Karpas-422 (cell line): ENCODE results near the gene CERT1. TPM values are rescaled to one million over a fixed set of nuclear protein-coding genes. Genes with fewer than 3 reads are reported as not detected.

ENCODE experiments used
- small RNA-seq: library from RNA; depleted of rRNA; stranded (forward); fragments of <200 nt; gene quantifications from one replicate; pipeline ENCODE3, GENCODE V24; 2014
- total RNA-seq: library from RNA; depleted of rRNA; stranded (reverse); fragments of >200 nt; shearing (Covaris generic); gene quantifications from 2 replicates; pipeline ENCODE4 v1.2.3, GENCODE V29; 2014; ENCODE audit warnings: low replicate concordance; rRNA removed

Gene CERT1
- total RNA-seq, 1 experiment from 2014 or later = 49.8 TPM

Small RNA genes within 50 kb of the gene (small RNA-seq; reads per million reads assigned to genes)
- gene RNU7-175P = not detected

Other genes with a start within 250 kb of the CERT1 start
- 172 and 178 TPM in 2 replicates for gene HMGCR, start 174.4 kb downstream of the CERT1 start, total RNA-seq
- 14.2 and 28.4 TPM in 2 replicates for gene POLK, start 262 bp upstream of the CERT1 start, total RNA-seq
- gene ANKDD1B, start 99.8 kb upstream of the CERT1 start, total RNA-seq = 0.52 and 0.54 TPM in 2 replicates
- gene POC5, start 205.8 kb upstream of the CERT1 start, total RNA-seq = 17.8 and 48.0 TPM in 2 replicates